Lower lobe of right lung (tissue), 2 donors: ENCODE measurements around the gene PLEKHG4B. TPM values are rescaled to one million over a fixed set of nuclear protein-coding genes. Genes with fewer than 3 reads are reported as not detected.
"Not testable (repeated sequence)": the region's sequence is repeated elsewhere in the genome, so short reads cannot be mapped to it uniquely, and the experiment has no call there.

Experiments
- ATAC-seq, 2 donors: fragments of 200-7000 bp; cut with Tn5 transposase; one replicate each; pipeline ENCODE4 v1.9.1; 2020 to 2022; ENCODE audit warnings: mild to moderate bottlenecking in 2 of 2, moderate library complexity in 2 of 2
- DNase-seq: peaks from one replicate; pipeline ENCODE4 v3.0.0-alpha.2; 2020
- H3K27ac ChIP-seq: fragments of 200-600 bp; one replicate; pipeline ENCODE4 v1.8.0; 2022
- H3K27me3 ChIP-seq: fragments of 200-600 bp; one replicate; pipeline ENCODE4 v1.8.0; 2022; ENCODE audit warnings: low read depth
- H3K36me3 ChIP-seq: fragments of 200-600 bp; one replicate; pipeline ENCODE4 v1.8.0; 2022; ENCODE audit warnings: mild to moderate bottlenecking
- H3K4me1 ChIP-seq: fragments of 200-600 bp; one replicate; pipeline ENCODE4 v1.8.0; 2022
- H3K4me3 ChIP-seq: fragments of 200-600 bp; one replicate; pipeline ENCODE4 v1.8.0; 2022; ENCODE audit warnings: mild to moderate bottlenecking
- H3K9me3 ChIP-seq: fragments of 200-600 bp; one replicate; pipeline ENCODE4 v1.8.0; 2022
- intact Hi-C: fragments of 100-400 bp; cut with DNase I; formaldehyde crosslinking; loops from one replicate; pipeline ENCODE4 v1.11.0; 2022
- total RNA-seq: library from RNA; stranded (reverse); fragmentation: NEBNext Ultra II Directional; extraction: Animal tissue kit (Norgen Biotek cat#: 25700); gene quantifications from one replicate; pipeline ENCODE4 v1.2.1, GENCODE V29; 2021
- TF ChIP-seq, protein P1 (sequence below): fragments of 200-600 bp; IDR thresholded peaks from one replicate; pipeline ENCODE4 v1.8.0; 2022; ENCODE audit warnings: antibody characterized with exemption, mild to moderate bottlenecking
- donor health status: DM: no; HTN: yes; CAD: no; lungs with severe emphysema.

The PLEKHG4B gene
- total RNA-seq, 1 donor from 2014 or later = 2.7 TPM

GRCh38 chr5:95241-95980 is 3.4 kb downstream of the PLEKHG4B start:
- intact Hi-C loops = no loop called here
- no peak overlapping the region for H3K27ac ChIP-seq
- no peaks in the 10 kb centered on the region for H3K36me3 ChIP-seq
- H3K9me3 ChIP-seq = no peaks in the 10 kb centered on the region
- H3K27me3 ChIP-seq = peaks cover 55% of the 10 kb centered on the region
- H3K4me3 ChIP-seq = no peak overlapping the region
- DNase-seq (no peak), ATAC-seq (no peak)
- no peaks in the 10 kb centered on the region for H3K4me1 ChIP-seq
- TF ChIP-seq, protein P1, sequence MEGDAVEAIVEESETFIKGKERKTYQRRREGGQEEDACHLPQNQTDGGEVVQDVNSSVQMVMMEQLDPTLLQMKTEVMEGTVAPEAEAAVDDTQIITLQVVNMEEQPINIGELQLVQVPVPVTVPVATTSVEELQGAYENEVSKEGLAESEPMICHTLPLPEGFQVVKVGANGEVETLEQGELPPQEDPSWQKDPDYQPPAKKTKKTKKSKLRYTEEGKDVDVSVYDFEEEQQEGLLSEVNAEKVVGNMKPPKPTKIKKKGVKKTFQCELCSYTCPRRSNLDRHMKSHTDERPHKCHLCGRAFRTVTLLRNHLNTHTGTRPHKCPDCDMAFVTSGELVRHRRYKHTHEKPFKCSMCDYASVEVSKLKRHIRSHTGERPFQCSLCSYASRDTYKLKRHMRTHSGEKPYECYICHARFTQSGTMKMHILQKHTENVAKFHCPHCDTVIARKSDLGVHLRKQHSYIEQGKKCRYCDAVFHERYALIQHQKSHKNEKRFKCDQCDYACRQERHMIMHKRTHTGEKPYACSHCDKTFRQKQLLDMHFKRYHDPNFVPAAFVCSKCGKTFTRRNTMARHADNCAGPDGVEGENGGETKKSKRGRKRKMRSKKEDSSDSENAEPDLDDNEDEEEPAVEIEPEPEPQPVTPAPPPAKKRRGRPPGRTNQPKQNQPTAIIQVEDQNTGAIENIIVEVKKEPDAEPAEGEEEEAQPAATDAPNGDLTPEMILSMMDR = no peak

DNA sequence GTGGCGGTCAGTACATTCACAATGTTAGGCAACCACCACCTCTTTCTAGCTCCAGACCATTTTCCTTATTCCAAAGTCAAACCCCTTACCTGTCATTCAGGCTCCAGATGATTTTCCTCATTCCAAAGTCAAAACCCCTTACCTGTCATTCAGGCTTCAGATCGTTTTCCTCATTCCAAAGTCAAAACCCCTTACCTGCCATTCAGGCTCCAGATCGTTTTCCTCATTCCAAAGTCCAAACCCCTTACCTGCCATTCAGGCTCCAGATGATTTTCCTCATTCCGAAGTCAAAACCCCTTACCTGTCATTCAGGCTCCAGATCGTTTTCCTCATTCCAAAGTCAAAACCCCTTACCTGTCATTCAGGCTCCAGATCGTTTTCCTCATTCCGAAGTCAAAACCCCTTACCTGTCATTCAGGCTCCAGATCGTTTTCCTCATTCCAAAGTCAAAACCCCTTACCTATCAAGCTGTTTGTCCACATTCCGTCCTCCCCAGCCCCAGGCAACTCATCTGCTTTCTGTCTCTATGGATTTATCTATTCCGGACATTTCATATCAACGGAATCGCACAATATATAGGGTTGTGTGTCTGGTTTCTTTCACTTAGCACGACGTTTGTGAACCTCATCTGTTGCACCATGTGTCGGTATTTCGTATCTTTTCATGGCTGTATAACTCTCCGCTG is 5.2 kb downstream of the PLEKHG4B start:
- DNase-seq = no peak
- H3K4me3 ChIP-seq = no peak overlapping the region
- H3K36me3 ChIP-seq = no peaks in the 10 kb centered on the region
- TF ChIP-seq, protein P1 = no peak
- no peaks in the 10 kb centered on the region for H3K9me3 ChIP-seq
- intact Hi-C loops = no loop called here
- no peak overlapping the region for H3K27ac ChIP-seq
- no peaks in the 10 kb centered on the region for H3K4me1 ChIP-seq
- ATAC-seq = no peak
- peaks cover 40% of the 10 kb centered on the region for H3K27me3 ChIP-seq

DNA sequence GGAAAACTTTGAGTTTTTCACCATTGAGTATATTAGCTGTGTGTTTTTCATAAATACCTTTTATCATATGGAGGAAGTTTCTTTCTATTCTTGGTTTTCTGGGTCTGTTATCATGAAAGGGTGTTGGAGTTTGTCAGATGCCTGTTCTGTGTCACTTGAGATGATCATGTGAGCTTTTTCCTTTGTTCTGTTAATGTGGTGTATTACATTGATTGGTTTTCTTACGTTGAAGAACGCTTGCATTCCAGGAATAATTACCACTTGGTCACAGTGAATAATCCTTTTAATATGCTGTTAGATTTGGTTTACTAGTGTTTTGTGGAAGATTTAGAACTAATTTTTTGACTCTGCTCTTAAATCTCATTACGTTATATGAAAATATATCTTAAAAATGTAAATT is 7.8 kb downstream of the PLEKHG4B start:
- intact Hi-C loops = no loop called here
- Histone ChIP-seq H3K4me1 (no peaks in the 10 kb centered on the region), H3K4me3 (no peak overlapping the region), H3K27ac (no peak overlapping the region), H3K27me3 (peaks cover 18% of the 10 kb centered on the region), H3K36me3 (no peaks in the 10 kb centered on the region), H3K9me3 (no peaks in the 10 kb centered on the region)
- TF ChIP-seq, protein P1 = no peak
- DNase-seq (no peak), ATAC-seq (no peak)

GRCh38 chr5:102411-103043 is 10.6 kb downstream of the PLEKHG4B start:
- Histone ChIP-seq H3K27me3 (peaks cover 9% of the 10 kb centered on the region), H3K4me1 (no peaks in the 10 kb centered on the region), H3K4me3 (no peak overlapping the region), H3K9me3 (no peaks in the 10 kb centered on the region), H3K36me3 (no peaks in the 10 kb centered on the region), H3K27ac (no peak overlapping the region)
- intact Hi-C loops = no loop called here
- TF ChIP-seq, protein P1 = no peak
- DNase-seq = no peak
- ATAC-seq = no peak

GRCh38 chr5:104106-104505 is 12.1 kb downstream of the PLEKHG4B start:
- H3K27me3 ChIP-seq, ATAC-seq, H3K4me1 ChIP-seq, H3K9me3 ChIP-seq, DNase-seq, H3K27ac ChIP-seq, H3K4me3 ChIP-seq, H3K36me3 ChIP-seq, intact Hi-C loops: not testable (repeated sequence)
